Fibroblast of gingiva (primary cell): ENCODE results near the gene ARL2.
A peak's percentile ranks its signal among the peaks of the same experiment; 100 is the strongest.

Experiments
- DNase-seq: peaks from one replicate; pipeline ENCODE4 v3.0.0-alpha.2; 2011; ENCODE audit warnings: low read depth

Gene ARL2

DNA sequence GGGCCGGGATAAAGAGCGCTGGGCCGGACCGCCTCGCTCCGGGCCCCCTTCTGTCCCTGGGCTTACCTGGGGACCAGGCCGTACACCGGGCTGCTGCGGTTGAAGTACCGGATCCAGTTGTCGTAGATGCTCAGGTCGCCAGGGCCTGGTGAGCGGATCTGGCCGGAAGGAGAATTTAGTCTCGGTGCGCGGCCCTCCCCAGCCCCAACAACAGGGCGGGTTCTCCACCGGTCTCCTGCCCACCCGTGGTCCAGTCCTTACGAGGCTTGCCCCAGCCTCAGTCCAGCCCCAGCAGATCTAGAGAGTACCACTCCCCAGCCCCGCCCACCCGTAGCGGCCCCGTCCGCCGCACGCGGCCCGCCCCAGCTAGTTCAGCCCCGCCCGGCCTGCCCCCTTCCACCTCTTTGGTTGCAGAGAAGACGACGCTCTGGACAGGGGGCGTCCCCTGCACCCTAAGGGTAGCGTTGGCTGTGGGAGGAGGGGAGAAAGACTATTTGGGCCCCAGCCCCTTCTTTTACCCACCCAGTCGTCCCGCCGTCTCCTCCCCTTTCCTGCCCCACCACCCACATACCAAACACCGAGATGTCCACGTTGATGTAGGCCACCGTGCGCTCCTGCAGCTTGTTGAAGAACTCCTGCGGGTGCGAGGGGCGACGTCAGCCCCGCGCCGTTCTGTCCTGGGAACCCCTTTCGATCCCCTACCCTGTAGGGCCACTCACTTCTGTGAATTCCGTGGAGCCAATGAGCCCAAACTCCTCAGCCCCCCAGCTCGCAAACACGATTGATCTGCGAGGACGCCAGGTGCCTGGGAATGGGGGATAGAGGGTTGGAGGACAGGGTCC is 33.8 kb downstream of the ARL2 start:
- no peak for DNase-seq

- DNase-seq, result no peak
Measured at GRCh38 chr11:65051398-65051858, 37.5 kb downstream of the ARL2 start.

DNA sequence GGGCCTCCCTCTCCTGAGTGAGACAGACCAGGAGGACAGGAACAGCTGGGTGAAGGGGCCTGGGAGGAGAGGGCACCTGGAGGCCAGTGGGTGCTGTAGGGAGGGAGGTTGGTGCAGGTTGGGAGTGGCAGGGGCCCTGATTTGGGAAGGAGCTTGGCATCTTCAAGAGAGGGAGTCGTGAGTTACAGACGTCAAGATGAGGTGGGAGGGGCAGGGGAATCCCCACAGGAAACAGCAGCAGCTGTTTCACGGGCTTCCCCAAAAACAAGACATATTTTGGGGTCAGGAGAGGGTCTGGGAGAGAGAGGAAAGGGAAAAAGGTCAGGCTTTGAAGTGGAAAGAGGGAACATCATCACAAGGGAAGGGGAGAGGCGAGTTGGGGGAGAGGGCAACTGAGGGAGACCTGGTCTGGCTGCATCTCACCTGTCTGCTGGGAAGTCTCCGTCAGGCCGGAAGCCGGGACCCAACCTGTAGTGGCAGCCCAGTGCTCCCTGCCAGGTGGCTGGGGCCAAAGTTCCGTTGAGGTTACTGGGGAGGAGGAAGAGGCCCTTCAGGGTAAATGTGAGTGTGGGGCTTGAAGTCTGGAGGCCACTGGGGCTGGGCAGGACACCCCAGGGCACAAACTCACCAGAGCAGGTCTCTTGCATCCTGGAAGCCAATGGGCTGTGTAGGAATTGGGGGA is 40.0 kb downstream of the ARL2 start:
- no peak for DNase-seq

- DNase-seq, result no peak
Measured at GRCh38 chr11:65055538-65055937, 41.6 kb downstream of the ARL2 start.

DNA sequence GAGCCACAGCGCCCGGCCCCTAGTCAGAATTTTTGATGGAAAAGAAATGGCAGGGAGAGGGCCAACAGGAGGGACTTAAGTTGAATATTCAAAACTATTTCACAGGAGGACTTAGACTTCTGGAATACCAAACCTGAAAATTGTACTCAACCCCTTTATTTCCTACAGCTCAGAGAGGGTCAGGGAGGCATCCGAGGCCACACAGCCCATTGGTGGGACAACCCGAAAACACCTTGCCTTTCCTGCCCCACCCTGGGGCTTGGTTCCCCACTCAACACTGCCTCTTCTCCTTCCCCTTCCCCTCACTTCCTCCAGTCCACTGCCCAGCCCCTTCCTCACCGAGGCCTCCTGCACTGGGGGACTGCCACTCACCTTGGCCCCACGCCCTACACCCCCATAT is 43.0 kb downstream of the ARL2 start:
- DNase-seq, result no peak

- no peak for DNase-seq
Measured at GRCh38 chr11:65057526-65057925, 43.6 kb downstream of the ARL2 start.

- DNase-seq, result no peak
Measured at GRCh38 chr11:65058012-65058411, 44.1 kb downstream of the ARL2 start.

- DNase-seq, result no peak
Measured at GRCh38 chr11:65058419-65059054, 44.6 kb downstream of the ARL2 start, which contains the start of gene NAALADL1. Gene NAALADL1, minus strand, starts transcription at chr11:65058553. Its CDS starts 32 bp downstream, at chr11:65058521.

DNA sequence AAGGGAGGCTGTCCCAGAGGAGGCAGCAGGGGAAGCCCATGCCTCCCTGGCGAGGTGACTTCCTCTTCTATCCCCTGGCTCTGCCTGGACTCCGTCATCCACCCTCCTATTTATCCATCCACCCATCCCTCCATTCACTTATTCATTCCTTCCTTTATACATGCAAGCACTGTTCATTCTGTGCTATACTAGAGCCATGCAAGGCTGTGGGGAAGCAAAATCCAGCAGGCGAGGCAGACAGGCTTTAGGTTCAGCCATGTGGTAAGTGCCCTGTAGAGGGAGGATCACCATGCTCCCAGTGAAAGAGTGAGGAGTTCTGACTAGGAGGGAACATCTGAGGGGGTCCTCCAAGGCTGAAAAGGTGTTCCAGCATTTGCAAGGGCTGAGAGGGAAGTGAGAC is 45.6 kb downstream of the ARL2 start:
- DNase-seq, result no peak

DNA sequence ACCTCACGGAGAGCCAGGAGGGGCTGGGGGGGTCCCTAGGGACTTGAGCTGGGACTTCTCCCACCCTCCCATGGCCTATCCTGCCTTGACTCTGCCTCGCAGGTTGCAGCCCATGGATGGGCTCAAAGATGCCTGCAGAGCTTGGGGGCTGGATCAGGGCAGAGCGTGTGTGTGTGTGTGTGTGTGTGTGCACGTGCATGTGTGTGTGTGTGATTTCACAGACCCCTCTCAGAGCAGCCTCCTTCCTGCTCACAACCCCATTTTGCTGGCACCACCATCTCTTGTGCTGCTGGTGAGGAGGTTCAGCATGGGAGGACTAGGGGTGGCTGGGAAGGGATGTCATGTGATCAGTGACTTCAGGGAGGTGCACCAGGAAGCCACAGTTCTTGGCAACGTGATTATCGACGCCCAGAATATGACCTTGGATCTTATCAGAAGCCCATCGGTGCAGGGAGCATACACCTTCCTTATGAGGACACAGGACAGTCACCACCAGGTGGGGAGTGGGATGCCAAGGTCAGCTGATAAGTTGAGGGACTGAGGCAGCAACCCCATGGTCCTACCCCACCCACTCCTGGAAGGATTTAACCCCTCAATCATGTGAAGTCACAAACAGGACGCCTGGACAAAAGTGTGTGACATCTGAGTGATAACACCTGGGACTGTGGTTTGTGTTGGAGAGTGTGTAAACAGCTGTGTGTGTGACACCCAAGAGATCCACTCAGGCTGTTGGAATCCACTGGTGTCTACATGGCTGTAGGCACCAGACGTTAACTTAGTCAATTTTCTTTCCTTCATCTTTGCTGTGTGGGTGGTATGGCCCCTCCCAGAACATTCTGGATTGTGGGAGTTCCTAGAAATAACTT is 46.2 kb downstream of the ARL2 start:
- no peak for DNase-seq

DNA sequence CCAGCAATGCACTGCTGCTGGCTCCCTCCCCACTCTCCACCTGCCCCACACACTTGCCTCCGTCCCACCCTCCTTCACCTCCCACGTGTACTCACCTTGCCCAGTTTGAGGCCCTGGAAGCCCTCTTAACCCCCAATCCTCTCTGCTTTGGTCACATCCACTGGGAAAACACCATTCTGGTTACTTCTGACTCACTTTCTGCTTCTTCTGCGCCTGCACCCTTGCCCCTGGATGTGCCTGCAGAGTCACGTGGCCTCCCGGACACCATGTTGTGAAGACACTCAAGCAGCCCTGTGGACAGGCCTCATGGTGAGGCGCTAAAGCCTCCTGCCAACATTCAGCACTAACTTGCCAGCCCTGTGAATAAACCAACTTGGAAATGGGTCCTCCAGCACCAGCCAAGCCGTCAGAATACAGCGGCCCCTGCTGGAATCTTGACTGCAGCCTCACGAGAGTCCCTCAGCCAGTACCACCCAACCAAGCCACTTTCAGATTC is 47.0 kb downstream of the ARL2 start:
- peak; percentile 28 for DNase-seq

GRCh38 chr11:65063532-65063931 is 49.6 kb downstream of the ARL2 start:
- DNase-seq, result no peak

DNA sequence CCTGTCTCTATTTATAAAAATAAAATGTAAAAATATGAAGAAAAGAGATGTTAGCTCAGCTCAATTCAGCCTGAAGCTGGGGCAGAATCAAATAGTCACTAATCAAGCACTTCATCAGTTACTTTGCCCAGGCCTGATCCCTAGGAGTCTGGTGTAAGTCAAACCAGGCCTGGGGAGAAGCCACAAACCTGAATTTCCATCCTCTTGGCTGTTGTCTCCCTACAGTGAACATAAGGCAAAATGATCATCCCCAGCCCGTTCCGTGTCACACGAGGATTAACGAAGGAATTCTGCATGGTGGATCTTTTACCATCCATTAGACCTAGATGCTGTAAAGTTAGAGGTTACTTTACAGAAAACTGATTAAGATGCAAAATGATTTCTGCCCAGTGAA is 50.9 kb downstream of the ARL2 start:
- no peak for DNase-seq

DNA sequence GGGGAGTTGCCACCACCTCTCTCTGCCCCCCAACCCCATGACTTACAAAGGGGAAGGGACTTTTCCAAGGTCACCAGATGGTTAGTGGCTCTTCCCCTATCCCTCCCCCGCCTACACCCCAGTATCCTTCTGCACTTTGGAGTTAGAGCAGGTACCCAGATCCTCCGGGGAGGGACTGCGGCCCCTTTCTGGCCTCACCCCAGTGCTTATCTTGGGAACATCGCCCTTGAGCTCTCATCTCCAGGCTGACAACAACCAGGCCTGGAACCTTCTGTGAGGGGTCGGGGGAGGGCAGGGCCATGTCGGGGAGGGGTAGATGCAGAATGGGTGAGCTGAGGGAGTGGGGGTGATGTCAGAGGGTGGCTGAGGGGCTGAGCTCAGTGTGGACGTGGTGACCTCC is 51.9 kb downstream of the ARL2 start:
- DNase-seq, result no peak

DNA sequence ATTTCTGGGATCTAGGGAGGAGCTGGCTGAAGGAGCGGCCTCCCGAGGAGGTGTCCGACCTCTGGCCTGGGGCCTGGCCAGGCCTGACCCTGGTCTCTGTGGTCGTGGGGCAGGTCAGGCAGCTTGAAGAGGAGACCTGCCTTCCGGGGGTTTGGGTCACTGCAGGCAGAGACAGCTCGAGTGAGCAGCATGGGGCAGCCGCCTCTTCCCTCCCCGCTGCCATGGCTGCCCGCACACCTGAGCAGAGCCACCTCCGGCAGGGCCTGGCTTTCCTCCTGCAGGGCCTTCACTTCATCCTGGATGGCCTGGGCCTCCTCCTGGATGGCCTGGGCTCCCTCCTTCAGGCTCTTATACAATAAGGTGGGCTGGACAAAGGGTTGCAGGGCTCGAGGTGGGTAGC is 52.4 kb downstream of the ARL2 start:
- DNase-seq, result no peak

DNA sequence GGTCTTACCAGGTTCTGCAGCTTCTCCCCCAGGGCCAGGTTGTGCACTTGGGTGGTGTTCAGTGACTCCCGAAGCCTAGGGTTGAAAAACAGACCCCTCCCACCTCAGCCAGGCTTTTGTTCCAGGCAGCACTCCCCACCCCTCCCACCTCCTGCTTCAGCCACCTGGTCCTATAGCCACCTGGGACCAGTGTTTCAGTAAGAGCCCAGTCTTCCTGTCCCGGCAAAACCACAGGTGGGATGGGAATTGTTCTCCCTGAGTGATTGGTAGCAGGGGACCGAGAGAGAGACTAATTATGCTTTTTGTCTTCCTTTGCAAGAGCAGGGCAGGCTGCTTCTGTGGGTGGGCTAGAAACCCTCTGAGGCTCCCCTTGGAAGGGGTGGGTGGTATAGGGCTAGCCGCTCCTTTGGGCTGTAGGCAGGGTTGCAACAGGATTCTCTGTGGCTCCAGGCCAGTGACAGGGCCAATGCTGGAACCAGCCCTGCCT is 52.9 kb downstream of the ARL2 start:
- no peak for DNase-seq

DNA sequence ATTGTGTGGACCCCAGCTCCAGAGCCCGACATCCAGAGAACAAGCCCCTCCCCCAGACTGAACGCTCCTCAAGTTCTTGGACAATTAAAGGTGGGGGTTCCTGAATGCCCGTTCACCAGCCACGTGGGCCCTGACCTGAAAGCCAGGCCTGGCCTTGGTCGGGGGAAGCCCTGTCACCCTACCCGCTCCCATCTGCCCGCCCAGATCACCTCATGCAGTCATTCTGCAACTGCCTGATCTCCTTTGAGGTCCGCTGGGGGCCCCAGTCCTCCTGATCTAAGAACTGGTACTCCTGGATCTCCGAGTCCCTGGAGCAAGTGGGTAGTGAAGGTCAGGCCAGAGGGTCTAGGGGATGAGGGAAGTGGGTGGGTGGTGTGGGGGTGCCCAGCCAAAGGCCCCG is 53.5 kb downstream of the ARL2 start:
- DNase-seq, result no peak

- no peak for DNase-seq
Measured at GRCh38 chr11:65069217-65069616, 55.3 kb downstream of the ARL2 start.
